Gastroesophageal sphincter (tissue), 4 donors: Measurements from ENCODE around the gene ZDHHC21. TPM values are rescaled to one million over a fixed set of nuclear protein-coding genes. Genes with fewer than 3 reads are reported as not detected.

Experiments
- ATAC-seq: fragments of 150-250 bp; one replicate; pipeline ENCODE4 v1.9.1; 2016; ENCODE audit warnings: mild to moderate bottlenecking, moderate library complexity
- H3K27ac ChIP-seq, 4 donors: fragments of 200-600 bp; sonication (generic) in 3 of 4; 1 replicate in 3 of 4; 2 replicates in 1 of 4; pipeline ENCODE4 v1.5.1; 2016 to 2019
- H3K27me3 ChIP-seq: fragments of 200-600 bp; sonication (generic); one replicate; pipeline ENCODE4 v1.5.1; 2019
- H3K36me3 ChIP-seq, 2 donors: fragments of 200-600 bp; sonication (generic); one replicate each; pipeline ENCODE4 v1.5.1; 2019; ENCODE audit warnings: control low read depth in 1 of 2
- H3K4me1 ChIP-seq, 3 donors: fragments of 200-600 bp; sonication (generic); 1 replicate in 2 of 3; 2 replicates in 1 of 3; pipeline ENCODE4 v1.5.1; 2016 to 2019; ENCODE audit warnings: control low read depth in 2 of 3
- H3K4me3 ChIP-seq, 2 donors: fragments of 200-600 bp; sonication (generic); one replicate each; pipeline ENCODE4 v1.5.1; 2019; ENCODE audit warnings: mild to moderate bottlenecking in 1 of 2, moderate library complexity in 1 of 2
- H3K9me3 ChIP-seq, 3 donors: fragments of 200-600 bp; sonication (generic); one replicate each; pipeline ENCODE4 v1.5.1; 2017 to 2019; ENCODE audit warnings: control low read depth in 2 of 3
- EP300 ChIP-seq: sonication (generic); formaldehyde crosslinking; IDR thresholded peaks from one replicate; pipeline ENCODE4 v1.6.1; 2017; ENCODE audit warnings: antibody characterized with exemption, mild to moderate bottlenecking
- POLR2A ChIP-seq, 2 donors: fragments of 450-650 bp; IDR thresholded peaks; one replicate each; pipeline ENCODE4 v1.6.1; 2017; ENCODE audit warnings: antibody characterized with exemption in 2 of 2, mild to moderate bottlenecking in 2 of 2, moderate library complexity in 1 of 2
- POLR2AphosphoS5 ChIP-seq: sonication (generic); formaldehyde crosslinking; IDR thresholded peaks from one replicate; pipeline ENCODE4 v1.6.1; 2017; ENCODE audit warnings: antibody characterized with exemption
- WGBS, 2 donors: methylation state at CpG; one replicate each; pipeline ENCODE4 v1.1.5; 2018; ENCODE audit warnings: low coverage in 1 of 2; 5-methylcytosine and 5-hydroxymethylcytosine counted together
- total RNA-seq, 4 donors: library from RNA; depleted of rRNA; stranded (reverse); fragments of >200 nt; gene quantifications; one replicate each; pipeline ENCODE4 v1.1.0, GENCODE V29; 2016
- TF ChIP-seq, protein P1 (sequence below), 4 experiments: fragments of 200-600 bp in 2 of 4; fragments of 450-650 bp in 2 of 4; sonication (generic) in 1 of 4; IDR thresholded peaks; one replicate each; pipeline ENCODE4 v1.5.1; 2017 to 2019; ENCODE audit warnings: antibody characterized with exemption in 4 of 4, mild to moderate bottlenecking in 2 of 4, moderate library complexity in 2 of 4

Gene ZDHHC21, protein sequence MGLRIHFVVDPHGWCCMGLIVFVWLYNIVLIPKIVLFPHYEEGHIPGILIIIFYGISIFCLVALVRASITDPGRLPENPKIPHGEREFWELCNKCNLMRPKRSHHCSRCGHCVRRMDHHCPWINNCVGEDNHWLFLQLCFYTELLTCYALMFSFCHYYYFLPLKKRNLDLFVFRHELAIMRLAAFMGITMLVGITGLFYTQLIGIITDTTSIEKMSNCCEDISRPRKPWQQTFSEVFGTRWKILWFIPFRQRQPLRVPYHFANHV
- total RNA-seq: 10 to 100 TPM in 2 of 4 donors, 1 to 10 TPM in 2; 7.8 to 15.1 (median 10.8) TPM

DNA sequence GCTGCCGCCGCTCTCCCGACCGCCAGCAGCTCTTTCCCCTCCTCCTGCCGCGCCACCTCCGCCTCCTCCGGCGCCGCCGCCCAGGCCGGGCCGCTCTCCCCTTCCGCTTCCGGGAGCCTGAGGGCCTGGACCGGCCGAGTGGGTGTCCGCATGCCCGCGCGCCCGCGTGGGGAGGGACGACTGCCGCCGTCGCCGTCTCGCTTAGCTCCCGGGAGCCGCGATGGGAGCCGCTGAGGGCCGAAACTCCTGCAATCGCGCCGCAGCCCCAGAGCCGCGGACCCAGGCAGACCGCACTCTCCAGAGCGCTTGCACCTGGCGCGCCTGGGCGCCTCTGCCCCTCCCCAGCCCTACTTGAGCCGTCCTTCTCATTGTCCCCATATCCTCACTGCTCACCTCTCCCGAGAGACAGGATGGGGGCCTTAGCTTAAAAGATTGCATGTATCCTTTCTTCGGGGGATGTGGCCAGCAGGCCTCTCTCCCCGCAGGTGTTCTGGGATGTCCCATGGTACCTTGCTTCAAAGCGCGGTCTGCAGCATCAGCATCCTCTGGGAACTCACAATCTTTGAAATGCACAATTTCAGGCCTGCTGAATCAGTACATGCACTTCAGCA is at the start of gene ZDHHC21:
Gene ZDHHC21 (minus strand): TSS at position 182 of the 611 bp plus-strand sequence. CDS start 19,092 bp downstream, outside the sequence.
- peaks cover 0 to 19% of the 10 kb centered on the region in 2 donors for H3K36me3 ChIP-seq
- peak within 1 kb of the TSS; percentile 89 to 91 for H3K4me3 ChIP-seq
- peaks cover 0 to 28% (median 0%) of the 10 kb centered on the region in 3 donors for H3K4me1 ChIP-seq
- no peaks in the 10 kb centered on the region for H3K27me3 ChIP-seq
- 37% methylated on average over 5 of the region's 50 CpGs; no CpG with 5 or more reads in 1 of the 2 donors for WGBS, 2 donors
- H3K9me3 ChIP-seq: no peaks in the 10 kb centered on the region
- peak; percentile 94 for ATAC-seq
- H3K27ac ChIP-seq: peak within 1 kb of the TSS in 3 of 4 donors; percentile 36 to 80 (median 68)
- TF ChIP-seq EP300: no peak
- TF ChIP-seq, protein P1, sequence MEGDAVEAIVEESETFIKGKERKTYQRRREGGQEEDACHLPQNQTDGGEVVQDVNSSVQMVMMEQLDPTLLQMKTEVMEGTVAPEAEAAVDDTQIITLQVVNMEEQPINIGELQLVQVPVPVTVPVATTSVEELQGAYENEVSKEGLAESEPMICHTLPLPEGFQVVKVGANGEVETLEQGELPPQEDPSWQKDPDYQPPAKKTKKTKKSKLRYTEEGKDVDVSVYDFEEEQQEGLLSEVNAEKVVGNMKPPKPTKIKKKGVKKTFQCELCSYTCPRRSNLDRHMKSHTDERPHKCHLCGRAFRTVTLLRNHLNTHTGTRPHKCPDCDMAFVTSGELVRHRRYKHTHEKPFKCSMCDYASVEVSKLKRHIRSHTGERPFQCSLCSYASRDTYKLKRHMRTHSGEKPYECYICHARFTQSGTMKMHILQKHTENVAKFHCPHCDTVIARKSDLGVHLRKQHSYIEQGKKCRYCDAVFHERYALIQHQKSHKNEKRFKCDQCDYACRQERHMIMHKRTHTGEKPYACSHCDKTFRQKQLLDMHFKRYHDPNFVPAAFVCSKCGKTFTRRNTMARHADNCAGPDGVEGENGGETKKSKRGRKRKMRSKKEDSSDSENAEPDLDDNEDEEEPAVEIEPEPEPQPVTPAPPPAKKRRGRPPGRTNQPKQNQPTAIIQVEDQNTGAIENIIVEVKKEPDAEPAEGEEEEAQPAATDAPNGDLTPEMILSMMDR (IDR thresholded peaks at IDR 0.05): peak in 1 of 4 experiments; percentile 38
- peak in 1 of 2 donors; percentile 37 for TF ChIP-seq POLR2A (IDR thresholded peaks at IDR 0.05)
- TF ChIP-seq POLR2AphosphoS5: peak; percentile 47

DNA sequence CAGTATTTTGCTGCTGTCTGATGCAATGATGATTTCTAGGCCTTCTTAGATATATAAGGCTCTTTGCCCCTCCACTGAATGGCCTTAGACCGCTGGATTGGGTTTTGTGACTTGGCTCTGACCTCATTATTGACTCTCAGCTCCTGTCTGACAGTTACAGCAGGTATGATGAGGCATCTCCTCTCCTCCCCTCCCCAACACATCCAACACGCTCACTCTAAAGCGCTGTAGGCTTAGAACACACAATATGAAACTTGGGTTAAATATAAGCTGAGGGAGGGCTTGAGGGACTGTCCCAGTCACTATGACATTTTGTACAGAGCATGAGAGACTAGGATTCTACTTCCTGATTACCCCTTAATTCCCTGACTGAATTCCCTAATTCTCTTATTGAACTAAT is 48.1 kb upstream of the ZDHHC21 start:
- ATAC-seq: no peak
- WGBS, 2 donors: 89 to 100% methylated on average over 2 to 3 of the region's 3 CpGs

DNA sequence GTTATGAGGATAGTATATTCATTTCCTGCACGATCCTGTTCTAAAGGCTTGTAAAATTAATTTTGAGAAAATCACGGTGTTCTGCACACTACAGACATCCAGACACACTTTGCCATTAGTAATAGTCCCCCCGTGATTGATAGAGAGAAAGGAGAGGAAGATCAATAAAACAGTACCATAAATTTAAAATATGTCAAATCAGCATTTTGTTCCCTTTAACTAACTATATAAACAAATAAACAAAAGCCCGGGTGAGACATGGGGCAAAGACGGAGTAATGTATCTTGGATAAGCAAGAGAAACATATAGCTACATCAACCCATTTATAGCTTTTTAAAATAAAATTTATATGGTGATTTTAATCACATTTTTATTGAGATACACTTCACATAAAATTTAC is 39.9 kb upstream of the ZDHHC21 start:
- peaks cover 0 to 6% of the 10 kb centered on the region in 2 donors for H3K36me3 ChIP-seq
- no peak for ATAC-seq
- no peak overlapping the region for H3K27ac ChIP-seq
- no peaks in the 10 kb centered on the region for H3K9me3 ChIP-seq
- no peak overlapping the region for H3K4me3 ChIP-seq
- WGBS, 2 donors: 55 to 82% methylated on average over 5 of the region's 5 CpGs
- no peaks in the 10 kb centered on the region for H3K27me3 ChIP-seq
- TF ChIP-seq EP300: no peak
- no peak for TF ChIP-seq POLR2A (IDR thresholded peaks at IDR 0.05)
- TF ChIP-seq POLR2AphosphoS5: no peak
- TF ChIP-seq, protein P1 (IDR thresholded peaks at IDR 0.05): no peak
- no peaks in the 10 kb centered on the region for H3K4me1 ChIP-seq

More for the DNA sequence above, 48.1 kb upstream of the ZDHHC21 start:
- TF ChIP-seq, protein P1 (IDR thresholded peaks at IDR 0.05): no peak
- TF ChIP-seq POLR2A (IDR thresholded peaks at IDR 0.05) (no peak), POLR2AphosphoS5 (no peak), EP300 (no peak)
- H3K9me3 ChIP-seq: no peaks in the 10 kb centered on the region
- no peaks in the 10 kb centered on the region for H3K4me1 ChIP-seq
- H3K4me3 ChIP-seq: no peak overlapping the region
- no peaks in the 10 kb centered on the region for H3K27me3 ChIP-seq
- peaks cover 0 to 10% of the 10 kb centered on the region in 2 donors for H3K36me3 ChIP-seq
- no peak overlapping the region for H3K27ac ChIP-seq

DNA sequence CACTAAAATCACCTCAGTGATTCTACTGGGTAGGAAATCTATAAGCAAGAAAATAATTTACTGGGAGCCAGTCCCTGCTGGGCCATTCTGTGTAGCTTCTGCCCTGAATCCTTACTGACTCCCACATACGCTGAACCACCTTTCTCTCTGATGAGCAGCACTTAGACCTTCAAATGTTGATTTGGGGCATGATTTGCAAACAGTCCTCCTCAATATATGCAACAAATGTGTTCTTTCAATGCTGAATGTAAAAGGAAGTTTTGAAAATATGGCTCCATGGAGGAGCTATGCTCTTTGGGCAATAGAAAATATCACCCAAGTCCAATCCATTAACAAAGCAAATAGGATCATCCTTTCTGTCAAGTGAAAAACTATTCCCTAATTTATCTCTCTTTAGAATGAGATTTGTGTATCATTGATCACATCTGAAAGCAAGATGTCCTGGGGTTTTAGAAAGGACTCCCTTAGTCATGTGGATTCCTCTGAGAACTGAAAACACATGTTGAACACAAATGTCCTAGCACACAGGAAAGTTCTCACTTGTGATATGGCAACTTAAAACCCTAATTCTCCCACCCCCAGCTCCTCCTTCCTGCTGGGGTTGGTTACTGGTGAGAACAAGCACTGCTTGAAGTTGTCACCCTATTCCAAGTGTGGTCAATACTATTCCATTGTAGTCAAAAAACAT is 38.2 kb upstream of the ZDHHC21 start:
- Histone ChIP-seq H3K27ac (no peak overlapping the region), H3K4me3 (no peak overlapping the region), H3K4me1 (no peaks in the 10 kb centered on the region), H3K9me3 (no peaks in the 10 kb centered on the region), H3K36me3 (no peaks in the 10 kb centered on the region), H3K27me3 (no peaks in the 10 kb centered on the region)
- no peak for ATAC-seq
- WGBS, 2 donors: 83 to 100% methylated on average over 1 of the region's 1 CpG
- TF ChIP-seq POLR2A (IDR thresholded peaks at IDR 0.05): no peak
- no peak for TF ChIP-seq EP300
- TF ChIP-seq, protein P1 (IDR thresholded peaks at IDR 0.05): no peak
- no peak for TF ChIP-seq POLR2AphosphoS5
